HepG2 (cell line): ENCODE results near the gene ATP5F1E. TPM values are rescaled to one million over a fixed set of nuclear protein-coding genes. Genes with fewer than 3 reads are reported as not detected.

Source experiments
- ATAC-seq: fragments of 200-7000 bp; cut with Tn5 transposase; 3 replicates; pipeline ENCODE4 v1.9.1; 2020; ENCODE audit warnings: mild to moderate bottlenecking, moderate library complexity
- BruUV-seq: library from RNA; stranded (reverse); fragments of 400-500 nt; replicated peaks from 2 replicates; lab custom pipeline; 2021; lab: Mats Ljungman, UMichigan
- CTCF ChIA-PET: fragments of 300-600 bp; formaldehyde crosslinking; extraction: SDS; loops from one replicate; lab custom pipeline; 2021; ENCODE audit warnings: low total read pairs, inconsistent platforms, low intra/inter-chr PET ratio; lab: Yijun Ruan, JAX
- POLR2A ChIA-PET: fragments of 350-600 bp; sonication (Branson Sonifier 250); formaldehyde crosslinking; loops from one replicate; lab custom pipeline; 2020; ENCODE audit warnings: antibody characterized with exemption, inconsistent platforms; lab: Yijun Ruan, JAX
- DNase-seq: peaks from one replicate; pipeline ENCODE4 v3.0.0-alpha.2; 2015; ENCODE audit warnings: low spot score
- FAIRE-seq: peaks from 3 replicates; lab custom pipeline; 2011; peaks lifted over from hg19 to GRCh38; lab: Jason Lieb, UNC
- H2AFZ ChIP-seq: one replicate; pipeline ENCODE4 v1.6.1; 2011; ENCODE audit warnings: low read length, inconsistent platforms
- H3K27ac ChIP-seq: fragments of 300-600 bp; 3 replicates; pipeline ENCODE4 v1.8.0; 2011; ENCODE audit warnings: mixed run types, mild to moderate bottlenecking, mixed read lengths, low read length, inconsistent platforms; ENCODE audit not compliant: insufficient read depth; ENCODE audit errors: extremely low read length
- H3K27me3 ChIP-seq, 2 experiments: fragments of 200-600 bp in 1 of 2; 2 replicates in 1 of 2; 3 replicates in 1 of 2; pipeline versions ENCODE4 v1.6.0 to v1.8.0; 2011; ENCODE audit warnings: low read length in 2 of 2, mild to moderate bottlenecking in 2 of 2, moderate library complexity in 2 of 2, inconsistent platforms in 1 of 2; ENCODE audit not compliant: insufficient read depth in 2 of 2, control insufficient read depth in 1 of 2
- H3K36me3 ChIP-seq, 2 experiments: fragments of 200-600 bp in 1 of 2; replicated peaks in 1 of 2; 2 replicates in 1 of 2; 3 replicates in 1 of 2; pipeline versions ENCODE4 v1.5.1 to v1.8.0; 2011; ENCODE audit warnings: low read length in 2 of 2, inconsistent platforms in 1 of 2; ENCODE audit not compliant: insufficient read depth in 2 of 2, control insufficient read depth in 1 of 2
- H3K4me1 ChIP-seq: 2 replicates; pipeline ENCODE4 v1.5.1; 2012; ENCODE audit warnings: low read length, inconsistent platforms; ENCODE audit not compliant: insufficient read depth
- H3K4me2 ChIP-seq: 2 replicates; pipeline ENCODE4 v1.6.0; 2011; ENCODE audit warnings: low read depth, low read length, inconsistent platforms
- H3K4me3 ChIP-seq, 3 experiments: fragments of 200-600 bp in 1 of 3; sonication (generic), shearing (Covaris generic) in 1 of 3; replicated peaks in 1 of 3; 2 replicates each; pipeline ENCODE4 v1.5.1; 2011 to 2016; ENCODE audit warnings: low read length in 3 of 3, inconsistent platforms in 2 of 3, low read depth in 2 of 3, mild to moderate bottlenecking in 2 of 3, control low read depth in 1 of 3, mixed read lengths in 1 of 3; ENCODE audit not compliant: insufficient read depth in 1 of 3
- H3K79me2 ChIP-seq: one replicate; pipeline ENCODE4 v1.6.1; 2011; ENCODE audit warnings: low read length, inconsistent platforms; ENCODE audit not compliant: insufficient read depth
- H3K9ac ChIP-seq: 2 replicates; pipeline ENCODE4 v1.6.0; 2011; ENCODE audit warnings: mild to moderate bottlenecking, low read depth, low read length, inconsistent platforms; ENCODE audit not compliant: insufficient read depth
- H3K9me3 ChIP-seq: 2 replicates; pipeline ENCODE4 v1.5.1; 2012; ENCODE audit warnings: mild to moderate bottlenecking, low read length
- H4K20me1 ChIP-seq: 2 replicates; pipeline ENCODE4 v1.6.0; 2011; ENCODE audit warnings: inconsistent platforms, mild to moderate bottlenecking, low read length, moderate library complexity; ENCODE audit not compliant: insufficient read depth
- ATF7 ChIP-seq, 2 experiments: fragments of 450-650 bp in 1 of 2; sonication (generic) in 1 of 2; formaldehyde crosslinking in 1 of 2; IDR thresholded peaks; 2 replicates each; pipeline versions ENCODE4 v1.4.0 to v1.6.1; 2016 to 2020; ENCODE audit warnings: antibody characterized with exemption in 1 of 2, mild to moderate bottlenecking in 1 of 2, missing genetic modification reagents in 1 of 2
- HIVEP1 ChIP-seq: sonication (generic); formaldehyde crosslinking; IDR thresholded peaks from 2 replicates; pipeline ENCODE4 v1.4.0; 2020; ENCODE audit warnings: mild to moderate bottlenecking, missing genetic modification reagents
- KLF6 ChIP-seq: IDR thresholded peaks from 2 replicates; pipeline ENCODE4 v1.8.0; 2016; ENCODE audit warnings: missing biosample characterization, missing genetic modification reagents
- MAZ ChIP-seq, 2 experiments: sonication (generic) in 1 of 2; formaldehyde crosslinking in 1 of 2; IDR thresholded peaks; 2 replicates each; pipeline versions ENCODE4 v1.5.0 to v1.6.1; 2012 to 2020; ENCODE audit warnings: low read depth in 2 of 2, mild to moderate bottlenecking in 2 of 2, borderline replicate concordance in 1 of 2, improper control_type of control experiment in 1 of 2, low read length in 1 of 2, missing genetic modification reagents in 1 of 2, moderate library complexity in 1 of 2
- NR1H2 ChIP-seq: sonication (generic); formaldehyde crosslinking; IDR thresholded peaks from 2 replicates; pipeline ENCODE4 v1.8.1; 2022; ENCODE audit warnings: low read depth, missing genetic modification reagents, borderline replicate concordance
- SNAPC4 ChIP-seq: sonication (generic); formaldehyde crosslinking; IDR thresholded peaks from 2 replicates; pipeline ENCODE4 v1.4.0; 2020; ENCODE audit warnings: mild to moderate bottlenecking, missing genetic modification reagents
- ZMYM3 ChIP-seq: sonication (generic); formaldehyde crosslinking; IDR thresholded peaks from 2 replicates; pipeline ENCODE4 v1.5.1; 2020; ENCODE audit warnings: mild to moderate bottlenecking, missing genetic modification reagents
- ZNF790 ChIP-seq: sonication (generic); formaldehyde crosslinking; IDR thresholded peaks from 2 replicates; pipeline ENCODE4 v1.8.0; 2022; ENCODE audit warnings: missing genetic modification reagents, mild to moderate bottlenecking, borderline replicate concordance
- WGBS: methylation state at CpG from one replicate; pipeline ENCODE4 v1.1.6; 2017; ENCODE audit warnings: low lambda C conversion rate; 5-methylcytosine and 5-hydroxymethylcytosine counted together
- in situ Hi-C: cut with HindIII; loops from 2 replicates; pipeline ENCODE4 v1.10.0; 2017; ENCODE audit warnings: low pct_unique_long_range_greater_than_20kb; ENCODE audit not compliant: extremely low pct_ligation_motif_present
- intact Hi-C: fragments of 100-400 bp; cut with micrococcal nuclease; formaldehyde crosslinking; loops from one replicate; pipeline ENCODE4 v1.10.0; 2022; ENCODE audit not compliant: unreplicated experiment
- polyA plus RNA-seq, 8 experiments: library from polyadenylated mRNA; depleted of rRNA in 3 of 8; stranded (reverse) in 7 of 8; unstranded in 1 of 8; fragments of >200 nt; fragmentation: Illumina TruSeq in 4 of 8; extraction: Trizol in 4 of 8; gene quantifications; 2 replicates each; pipeline versions ENCODE4 v1.2.1 to v1.2.3, GENCODE V29; 2011 to 2016; ENCODE audit warnings: low read depth in 4 of 8, missing spikeins in 1 of 8, mixed read lengths in 1 of 8; ENCODE audit not compliant: insufficient read depth in 1 of 8
- total RNA-seq, 5 experiments: library from RNA; depleted of rRNA; stranded (reverse); fragments of >200 nt; fragmentation: Illumina TruSeq; extraction: Trizol; gene quantifications; 2 replicates each; pipeline ENCODE4 v1.2.3, GENCODE V29; 2016; ENCODE audit warnings: low read depth in 1 of 5
- TF ChIP-seq, protein P1 (sequence below): sonication (generic); formaldehyde crosslinking; IDR thresholded peaks from 2 replicates; pipeline ENCODE4 v1.5.1; 2020; ENCODE audit warnings: missing genetic modification reagents, mild to moderate bottlenecking, borderline replicate concordance

The ATP5F1E gene
- total and polyA plus RNA-seq, 2 of the 13 experiments (the other 11 are each of a cell fraction or from before 2014, with no cell fraction given) = 121 to 134 TPM

GRCh38 chr20:59081036-59081435, 48.9 kb upstream of the ATP5F1E start:
- no peaks in the 10 kb centered on the region for H3K4me1 ChIP-seq
- POLR2A ChIA-PET = no interaction called here
- intact Hi-C loops (loop anchor here (10.0 kb wide), 1 partner anchor 116 kb away; no protein-coding TSS in a partner anchor), in situ Hi-C loops (no loop called here)
- no TSS peak for BruUV-seq
- no peaks in the 10 kb centered on the region for H3K79me2 ChIP-seq
- H3K27ac ChIP-seq = no peak overlapping the region
- H4K20me1 ChIP-seq = no peaks in the 10 kb centered on the region
- ATAC-seq = no peak
- TF ChIP-seq SNAPC4 (no peak), ZMYM3 (no peak), NR1H2 (CRISPR knock-in tag) (no peak), HIVEP1 (no peak), KLF6 (no peak), ATF7 (IDR thresholded peaks at IDR 0.05) (no peak), ATF7 (CRISPR knock-in tag; IDR thresholded peaks at IDR 0.05) (no peak), ZNF790 (CRISPR knock-in tag) (no peak), MAZ (IDR thresholded peaks at IDR 0.05; ENCODE audit: borderline replicate concordance, low read depth, low read length) (no peak), MAZ (CRISPR knock-in tag; IDR thresholded peaks at IDR 0.05; ENCODE audit: low read depth) (no peak)
- TF ChIP-seq, protein P1, sequence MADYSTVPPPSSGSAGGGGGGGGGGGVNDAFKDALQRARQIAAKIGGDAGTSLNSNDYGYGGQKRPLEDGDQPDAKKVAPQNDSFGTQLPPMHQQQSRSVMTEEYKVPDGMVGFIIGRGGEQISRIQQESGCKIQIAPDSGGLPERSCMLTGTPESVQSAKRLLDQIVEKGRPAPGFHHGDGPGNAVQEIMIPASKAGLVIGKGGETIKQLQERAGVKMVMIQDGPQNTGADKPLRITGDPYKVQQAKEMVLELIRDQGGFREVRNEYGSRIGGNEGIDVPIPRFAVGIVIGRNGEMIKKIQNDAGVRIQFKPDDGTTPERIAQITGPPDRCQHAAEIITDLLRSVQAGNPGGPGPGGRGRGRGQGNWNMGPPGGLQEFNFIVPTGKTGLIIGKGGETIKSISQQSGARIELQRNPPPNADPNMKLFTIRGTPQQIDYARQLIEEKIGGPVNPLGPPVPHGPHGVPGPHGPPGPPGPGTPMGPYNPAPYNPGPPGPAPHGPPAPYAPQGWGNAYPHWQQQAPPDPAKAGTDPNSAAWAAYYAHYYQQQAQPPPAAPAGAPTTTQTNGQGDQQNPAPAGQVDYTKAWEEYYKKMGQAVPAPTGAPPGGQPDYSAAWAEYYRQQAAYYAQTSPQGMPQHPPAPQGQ (CRISPR knock-in tag) = no peak
- FAIRE-seq = no peak
- H3K4me2 ChIP-seq = no peak overlapping the region
- CTCF ChIA-PET = no interaction called here
- DNase-seq = no peak
- no peaks in the 10 kb centered on the region for H3K9me3 ChIP-seq
- no peak overlapping the region for H2AFZ ChIP-seq
- H3K36me3 ChIP-seq = no peaks in the 10 kb centered on the region
- H3K4me3 ChIP-seq = no peak overlapping the region
- H3K27me3 ChIP-seq = peaks cover 7 to 37% of the 10 kb centered on the region in 2 experiments; a peak in 4 of 5 replicates
- no peak overlapping the region for H3K9ac ChIP-seq
- WGBS = 27% methylated on average over 3 of the region's 3 CpGs
